ENCODE data around the gene DIO3. TPM values are rescaled to one million over a fixed set of nuclear protein-coding genes. Genes with fewer than 3 reads are reported as not detected.

Gene DIO3
- total RNA-seq, 1 experiment from 2014 or later, result 4.9 TPM

DNA sequence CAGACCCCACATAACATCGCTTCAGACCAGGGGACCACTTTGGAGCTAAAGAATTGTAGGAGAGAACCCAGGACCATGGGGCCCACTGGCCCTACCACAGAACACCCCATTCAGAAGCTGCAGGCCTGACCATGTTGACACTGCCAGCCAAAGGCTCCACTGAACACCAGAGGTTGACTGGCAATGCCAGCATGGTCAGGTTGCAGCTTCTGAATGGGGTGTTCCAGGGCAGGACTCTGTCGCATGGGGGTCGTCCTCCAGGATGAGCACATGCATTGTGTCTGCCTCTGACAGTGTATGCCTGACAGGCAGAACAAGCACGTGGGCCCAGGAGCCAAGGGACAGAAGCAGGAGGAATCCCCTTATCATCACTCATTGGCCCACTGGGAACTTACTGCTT, 34.1 kb downstream of the DIO3 start:
- Histone ChIP-seq H2AFZ (ENCODE audit: low read length) (no peak overlapping the region), H3K36me3 (ENCODE audit: low read depth, low read length) (no peaks in the 10 kb centered on the region), H3K27ac (ENCODE audit: low read length) (no peak overlapping the region), H3K27me3 (ENCODE audit: low read length) (no peaks in the 10 kb centered on the region), H3K4me2 (ENCODE audit: low read length) (no peak overlapping the region), H3K4me1 (ENCODE audit: insufficient read depth, low read length) (no peaks in the 10 kb centered on the region), H3K79me2 (ENCODE audit: low read length) (no peaks in the 10 kb centered on the region), H3K9ac (ENCODE audit: low read length) (no peak overlapping the region), H3K4me3 (ENCODE audit: low read length) (no peak overlapping the region), H3K9me3 (ENCODE audit: low read length) (no peaks in the 10 kb centered on the region), H4K20me1 (ENCODE audit: low read length) (no peaks in the 10 kb centered on the region), H3F3A (ENCODE audit: low read length, unreplicated experiment) (no peaks in the 10 kb centered on the region), H3K9me2 (replicated peaks; ENCODE audit: low read length) (no peaks in the 10 kb centered on the region)
- BruUV-seq (replicated peaks), result no TSS peak
- ChIA-PET POLR2A (ENCODE audit: unreplicated experiment) (no interaction called here), CTCF (no interaction called here)
- no peak for DNase-seq
- intact Hi-C loops (cut with micrococcal nuclease), result no loop called here
- no peak for TF ChIP-seq EZH2 (IDR thresholded peaks at IDR 0.05; ENCODE audit: low read length, unreplicated experiment)
- TF ChIP-seq EZH2phosphoT487 (IDR thresholded peaks at IDR 0.05; ENCODE audit: borderline replicate concordance, low read length), result no peak
- TF ChIP-seq, protein P1, sequence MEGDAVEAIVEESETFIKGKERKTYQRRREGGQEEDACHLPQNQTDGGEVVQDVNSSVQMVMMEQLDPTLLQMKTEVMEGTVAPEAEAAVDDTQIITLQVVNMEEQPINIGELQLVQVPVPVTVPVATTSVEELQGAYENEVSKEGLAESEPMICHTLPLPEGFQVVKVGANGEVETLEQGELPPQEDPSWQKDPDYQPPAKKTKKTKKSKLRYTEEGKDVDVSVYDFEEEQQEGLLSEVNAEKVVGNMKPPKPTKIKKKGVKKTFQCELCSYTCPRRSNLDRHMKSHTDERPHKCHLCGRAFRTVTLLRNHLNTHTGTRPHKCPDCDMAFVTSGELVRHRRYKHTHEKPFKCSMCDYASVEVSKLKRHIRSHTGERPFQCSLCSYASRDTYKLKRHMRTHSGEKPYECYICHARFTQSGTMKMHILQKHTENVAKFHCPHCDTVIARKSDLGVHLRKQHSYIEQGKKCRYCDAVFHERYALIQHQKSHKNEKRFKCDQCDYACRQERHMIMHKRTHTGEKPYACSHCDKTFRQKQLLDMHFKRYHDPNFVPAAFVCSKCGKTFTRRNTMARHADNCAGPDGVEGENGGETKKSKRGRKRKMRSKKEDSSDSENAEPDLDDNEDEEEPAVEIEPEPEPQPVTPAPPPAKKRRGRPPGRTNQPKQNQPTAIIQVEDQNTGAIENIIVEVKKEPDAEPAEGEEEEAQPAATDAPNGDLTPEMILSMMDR (conservative IDR thresholded peaks at IDR 0.05; ENCODE audit: low read depth, low read length), result no peak
- ATAC-seq, result no peak

GRCh38 chr14:101595887-101596721, 34.8 kb downstream of the DIO3 start:
- no peaks in the 10 kb centered on the region for H3K36me3 ChIP-seq (ENCODE audit: low read depth, low read length)
- ChIA-PET POLR2A (ENCODE audit: unreplicated experiment) (no interaction called here), CTCF (no interaction called here)
- no peak overlapping the region for H2AFZ ChIP-seq (ENCODE audit: low read length)
- no peaks in the 10 kb centered on the region for H3K9me2 ChIP-seq (replicated peaks; ENCODE audit: low read length)
- ATAC-seq (no peak), DNase-seq (no peak)
- no peak overlapping the region for H3K4me2 ChIP-seq (ENCODE audit: low read length)
- H3K4me3 ChIP-seq (ENCODE audit: low read length), result no peak overlapping the region
- no peaks in the 10 kb centered on the region for H3F3A ChIP-seq (ENCODE audit: low read length, unreplicated experiment)
- H3K27me3 ChIP-seq (ENCODE audit: low read length), result no peaks in the 10 kb centered on the region
- TF ChIP-seq EZH2 (IDR thresholded peaks at IDR 0.05; ENCODE audit: low read length, unreplicated experiment) (no peak), EZH2phosphoT487 (IDR thresholded peaks at IDR 0.05; ENCODE audit: borderline replicate concordance, low read length) (no peak)
- TF ChIP-seq, protein P1 (conservative IDR thresholded peaks at IDR 0.05; ENCODE audit: low read depth, low read length), result no peak
- no peaks in the 10 kb centered on the region for H3K4me1 ChIP-seq (ENCODE audit: insufficient read depth, low read length)
- no peaks in the 10 kb centered on the region for H3K9me3 ChIP-seq (ENCODE audit: low read length)
- BruUV-seq (replicated peaks), result no TSS peak
- no peak overlapping the region for H3K27ac ChIP-seq (ENCODE audit: low read length)
- intact Hi-C loops (cut with micrococcal nuclease), result no loop called here
- no peak overlapping the region for H3K9ac ChIP-seq (ENCODE audit: low read length)
- no peaks in the 10 kb centered on the region for H3K79me2 ChIP-seq (ENCODE audit: low read length)
- H4K20me1 ChIP-seq (ENCODE audit: low read length), result no peaks in the 10 kb centered on the region

DNA sequence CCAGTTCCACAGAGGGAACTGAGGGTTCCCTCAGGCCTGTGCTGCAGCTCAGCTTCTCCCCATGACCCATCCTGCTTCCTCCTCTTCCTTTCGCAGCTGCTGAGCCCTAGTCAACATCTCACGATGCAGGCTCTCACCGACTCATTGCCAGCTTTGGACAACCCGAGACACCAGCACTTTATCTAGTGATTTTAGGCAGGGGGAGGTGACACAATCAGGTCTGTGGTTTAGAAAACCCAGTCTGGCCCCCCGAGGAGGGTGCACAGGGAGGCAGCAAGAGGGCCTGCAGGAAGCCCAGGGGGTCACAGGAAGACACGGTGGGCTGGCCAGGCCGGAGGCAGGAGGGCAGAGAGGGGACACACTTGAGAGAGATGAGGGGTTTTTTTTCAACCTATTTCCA, 35.4 kb downstream of the DIO3 start:
- H3K79me2 ChIP-seq (ENCODE audit: low read length), result no peaks in the 10 kb centered on the region
- no peaks in the 10 kb centered on the region for H3K4me1 ChIP-seq (ENCODE audit: insufficient read depth, low read length)
- ATAC-seq (no peak), DNase-seq (no peak)
- ChIA-PET CTCF (no interaction called here), POLR2A (ENCODE audit: unreplicated experiment) (no interaction called here)
- no peak overlapping the region for H3K27ac ChIP-seq (ENCODE audit: low read length)
- H3F3A ChIP-seq (ENCODE audit: low read length, unreplicated experiment), result no peaks in the 10 kb centered on the region
- no peak overlapping the region for H3K4me2 ChIP-seq (ENCODE audit: low read length)
- intact Hi-C loops (cut with micrococcal nuclease), result no loop called here
- no peak overlapping the region for H3K9ac ChIP-seq (ENCODE audit: low read length)
- TF ChIP-seq EZH2 (IDR thresholded peaks at IDR 0.05; ENCODE audit: low read length, unreplicated experiment), result no peak
- TF ChIP-seq, protein P1 (conservative IDR thresholded peaks at IDR 0.05; ENCODE audit: low read depth, low read length), result no peak
- no peak for TF ChIP-seq EZH2phosphoT487 (IDR thresholded peaks at IDR 0.05; ENCODE audit: borderline replicate concordance, low read length)
- BruUV-seq (replicated peaks), result no TSS peak
- H3K4me3 ChIP-seq (ENCODE audit: low read length), result no peak overlapping the region
- H3K9me3 ChIP-seq (ENCODE audit: low read length), result no peaks in the 10 kb centered on the region
- no peaks in the 10 kb centered on the region for H3K9me2 ChIP-seq (replicated peaks; ENCODE audit: low read length)
- no peaks in the 10 kb centered on the region for H3K27me3 ChIP-seq (ENCODE audit: low read length)
- no peaks in the 10 kb centered on the region for H4K20me1 ChIP-seq (ENCODE audit: low read length)
- no peak overlapping the region for H2AFZ ChIP-seq (ENCODE audit: low read length)
- no peaks in the 10 kb centered on the region for H3K36me3 ChIP-seq (ENCODE audit: low read depth, low read length)
